HG02885 (cell line): ENCODE measurements around the gene SHB.

Experiments used
- ATAC-seq: cut with Tn5 transposase; IDR thresholded peaks from one replicate; pipeline ENCODE4 v1.9.1; 2021; ENCODE audit warnings: mild to moderate bottlenecking; ENCODE audit not compliant: unreplicated experiment, poor library complexity

SHB gene

DNA sequence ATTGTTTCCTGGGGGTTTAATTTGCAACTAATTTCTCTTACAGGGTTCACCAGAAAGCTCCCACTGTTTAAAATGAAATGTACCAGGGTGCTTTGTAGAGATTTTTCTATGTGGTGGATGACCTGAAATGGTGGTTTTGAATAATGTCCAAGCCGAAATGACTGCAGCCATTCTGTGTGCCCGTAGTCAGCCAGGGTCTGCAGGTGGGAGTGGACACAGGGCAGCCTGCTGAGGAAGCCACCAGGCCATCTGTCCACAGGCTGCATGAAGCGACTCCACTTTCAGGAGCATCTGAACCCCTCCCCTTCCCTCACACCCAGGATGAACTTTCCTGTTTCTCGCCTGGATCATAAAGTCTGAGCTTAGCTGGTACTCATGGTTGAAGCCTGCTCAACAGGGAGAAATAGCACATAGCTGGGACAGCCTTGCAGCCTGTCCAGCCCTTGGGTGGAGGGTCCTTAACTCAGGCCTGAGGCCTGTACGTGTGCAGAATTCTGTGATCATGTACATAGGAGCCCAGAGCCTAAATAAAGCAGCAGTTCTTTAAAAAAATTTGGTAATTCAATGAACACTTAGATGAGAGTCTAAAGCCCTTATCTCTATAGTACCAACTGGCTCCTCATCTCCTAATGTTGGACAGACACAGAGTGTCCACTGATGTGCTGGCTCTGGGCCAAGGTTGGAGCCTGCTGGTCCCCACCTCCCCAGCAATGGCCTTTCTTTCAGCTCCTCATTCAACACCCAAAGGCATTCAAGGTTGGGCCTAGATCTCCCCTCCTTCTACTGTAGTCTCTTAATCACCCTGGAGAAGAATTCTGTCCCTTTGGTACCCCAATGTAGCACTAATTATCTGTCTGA lies 72.8 kb downstream of the SHB start:
- no peak for ATAC-seq

DNA sequence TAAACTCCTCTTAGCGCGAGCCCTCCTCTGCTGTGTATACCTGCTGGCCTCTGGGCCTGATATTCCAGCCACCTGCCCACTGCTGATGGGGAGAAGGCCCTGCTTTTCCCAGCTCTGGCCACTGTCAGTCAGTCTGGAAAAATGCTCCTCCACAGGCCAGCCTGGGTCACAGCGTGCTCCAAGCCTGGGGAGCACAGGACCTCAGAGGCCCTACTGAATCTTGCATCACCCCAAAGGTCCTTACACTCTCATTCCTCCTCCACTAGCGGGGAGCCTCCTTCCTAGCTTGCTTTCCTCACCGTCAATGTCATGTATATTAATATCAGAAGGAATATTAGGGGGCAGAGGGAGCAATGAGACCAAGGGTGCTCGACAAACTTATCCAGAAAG lies 73.7 kb downstream of the SHB start:
- ATAC-seq: no peak

DNA sequence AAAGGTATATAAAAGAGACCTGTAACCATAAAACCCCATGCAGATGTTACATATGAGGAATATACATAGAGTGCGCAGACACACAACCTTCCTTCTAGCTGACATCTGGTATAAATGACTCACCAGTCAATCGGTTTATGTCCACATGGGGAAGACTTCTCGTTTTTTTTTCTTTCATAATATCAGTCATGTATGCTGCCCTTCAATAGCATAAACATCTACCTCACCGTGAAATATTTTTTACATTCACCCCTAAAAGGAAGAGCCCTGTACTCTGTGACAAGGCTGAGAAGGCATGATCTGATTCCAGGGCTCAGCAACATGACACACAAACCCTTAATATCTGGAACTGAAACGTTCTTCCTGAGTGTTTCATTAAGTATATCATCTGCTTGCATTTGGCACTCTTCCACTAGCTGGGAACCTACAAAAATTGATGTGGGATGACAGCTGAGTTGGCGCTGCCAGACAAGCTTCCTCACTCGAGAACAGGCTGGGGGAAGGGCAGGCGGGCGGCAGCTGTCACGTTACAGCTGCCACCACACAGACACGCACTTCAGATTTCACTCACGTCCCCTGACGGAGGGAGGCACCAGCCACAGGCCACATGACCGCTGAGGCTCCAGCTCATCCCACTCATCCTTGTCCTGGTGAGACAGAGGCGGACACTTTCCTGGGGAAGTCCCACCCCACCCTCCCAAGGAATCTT lies 74.2 kb downstream of the SHB start:
- ATAC-seq: peak; percentile 80

DNA sequence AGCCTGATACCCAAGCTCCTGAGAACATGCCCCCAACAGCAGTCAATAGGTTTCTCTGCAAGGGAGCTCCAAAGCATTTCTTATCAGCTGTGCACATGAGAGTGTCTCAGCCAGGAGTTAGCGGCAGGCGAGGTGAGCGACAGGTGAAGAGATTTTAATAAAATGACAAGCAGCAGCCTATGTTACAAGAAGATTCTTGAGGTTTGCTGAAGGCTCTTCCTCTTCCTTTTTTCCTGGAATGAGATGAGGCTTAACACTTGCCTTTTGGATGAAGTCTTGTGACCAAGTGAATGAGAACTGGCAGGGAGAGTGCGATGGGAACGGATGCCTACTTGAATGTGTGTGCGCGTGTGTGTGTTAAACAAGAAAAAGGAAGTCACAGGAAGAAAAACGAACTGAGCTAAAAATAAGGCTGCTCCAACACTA lies 76.1 kb downstream of the SHB start:
- no peak for ATAC-seq

DNA sequence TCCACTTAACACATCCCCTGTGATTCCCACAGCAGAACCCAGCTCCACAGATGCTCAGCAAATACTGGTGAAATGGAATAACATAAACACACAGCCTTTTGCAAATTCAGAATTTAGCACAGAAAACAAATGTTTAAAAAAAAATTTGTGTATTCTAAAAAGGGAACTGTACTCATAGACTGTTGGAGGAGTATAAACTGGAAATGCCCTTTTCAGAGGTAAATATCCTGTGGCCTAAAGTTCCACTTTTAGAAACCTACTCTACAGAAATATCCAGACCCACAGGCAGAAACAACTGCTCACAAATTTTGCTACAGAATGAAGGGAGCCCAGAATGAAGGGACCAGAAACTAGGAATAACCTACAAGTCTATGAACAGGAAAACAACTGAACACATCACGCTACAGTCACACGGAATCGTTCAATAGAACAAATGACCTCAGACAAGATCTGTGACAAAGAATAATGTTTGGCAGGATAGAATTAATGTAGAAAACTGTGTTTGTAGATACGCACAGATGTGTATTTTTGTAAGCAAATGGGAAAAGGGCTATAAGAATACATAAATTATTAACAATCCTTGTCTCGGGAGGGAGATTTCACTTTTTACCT lies 78.5 kb downstream of the SHB start:
- no peak for ATAC-seq

DNA sequence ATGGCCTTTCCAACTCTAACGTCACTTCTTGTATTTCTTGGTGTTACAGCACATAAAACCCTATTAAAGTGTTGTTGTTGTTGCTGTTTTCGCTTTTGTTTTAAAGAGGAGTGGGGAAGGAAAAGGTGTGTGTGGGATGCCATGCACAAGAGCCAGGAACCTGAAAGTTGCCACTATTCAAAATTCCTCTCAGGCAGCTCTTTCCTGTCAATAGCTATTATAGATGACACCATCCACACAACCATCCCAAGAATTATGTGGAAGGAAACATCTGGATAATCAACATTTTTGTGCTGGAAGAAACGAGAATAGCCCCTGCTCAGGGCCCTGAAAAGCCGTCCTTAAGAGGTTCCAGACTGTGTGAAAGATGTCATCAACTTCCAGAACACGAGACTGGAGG lies 79.3 kb downstream of the SHB start:
- no peak for ATAC-seq

DNA sequence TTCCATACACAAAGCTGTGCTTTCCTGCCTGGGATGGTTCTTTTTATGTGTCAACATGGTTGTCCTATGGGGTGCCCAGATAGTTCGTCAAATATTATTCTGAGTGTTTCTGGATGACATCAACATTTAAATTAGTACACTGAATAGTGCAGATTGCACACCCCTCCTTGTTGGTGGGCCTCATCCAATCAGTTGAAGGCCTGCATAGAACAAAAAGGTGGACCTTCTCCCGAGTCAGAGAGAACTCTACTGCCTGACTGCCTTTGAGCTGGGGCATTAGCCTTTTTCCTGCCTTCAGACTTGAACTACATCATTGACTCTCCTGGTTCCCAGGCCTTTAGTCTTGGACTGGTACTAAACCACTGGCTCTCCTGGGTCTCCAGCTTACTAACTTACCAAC lies 80.4 kb downstream of the SHB start:
- no peak for ATAC-seq

DNA sequence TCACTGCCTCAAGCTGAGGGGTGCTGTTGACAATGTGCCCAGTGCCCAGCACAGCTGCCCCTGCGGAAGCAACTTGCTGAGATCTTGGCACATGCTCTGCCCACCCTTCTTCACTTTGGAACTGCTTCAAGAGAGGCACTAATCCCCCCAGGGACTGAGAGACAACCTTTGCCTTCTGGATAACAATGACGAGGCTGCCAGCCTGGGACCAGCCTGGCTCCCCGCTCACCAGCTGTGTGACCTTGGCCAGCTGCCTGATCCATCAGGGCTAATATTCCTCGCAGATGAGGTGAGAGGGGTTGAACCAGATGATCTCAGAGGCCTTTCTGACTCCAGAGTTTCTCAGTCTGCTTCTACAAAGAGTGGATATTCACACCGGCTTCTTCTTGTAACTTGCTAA lies 81.0 kb downstream of the SHB start:
- ATAC-seq: no peak

DNA sequence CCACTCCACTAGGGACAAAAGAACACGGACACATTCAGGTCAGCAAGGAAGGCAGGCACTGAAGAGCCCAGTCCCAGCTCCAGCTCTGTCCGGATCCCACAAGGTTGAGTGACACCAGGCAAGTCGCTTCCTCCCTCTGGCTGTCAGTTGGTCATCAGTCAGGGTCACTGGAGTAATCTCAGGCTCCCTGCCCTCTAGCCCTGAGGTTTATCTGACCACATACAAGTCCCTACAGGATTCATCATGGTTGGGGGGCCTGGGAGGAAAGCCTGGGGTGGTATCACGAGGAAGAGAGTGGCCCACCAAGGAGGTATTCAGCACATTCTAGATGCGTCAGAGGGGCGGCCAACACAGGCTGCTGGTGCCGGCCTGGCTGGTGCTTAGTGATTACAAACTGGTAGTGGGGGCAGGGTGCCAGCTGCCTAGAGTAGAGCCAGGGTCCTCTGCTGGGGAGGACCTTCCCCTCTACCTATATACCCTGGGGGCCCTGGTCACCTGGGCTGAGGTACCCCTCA lies 81.5 kb downstream of the SHB start:
- ATAC-seq: no peak

DNA sequence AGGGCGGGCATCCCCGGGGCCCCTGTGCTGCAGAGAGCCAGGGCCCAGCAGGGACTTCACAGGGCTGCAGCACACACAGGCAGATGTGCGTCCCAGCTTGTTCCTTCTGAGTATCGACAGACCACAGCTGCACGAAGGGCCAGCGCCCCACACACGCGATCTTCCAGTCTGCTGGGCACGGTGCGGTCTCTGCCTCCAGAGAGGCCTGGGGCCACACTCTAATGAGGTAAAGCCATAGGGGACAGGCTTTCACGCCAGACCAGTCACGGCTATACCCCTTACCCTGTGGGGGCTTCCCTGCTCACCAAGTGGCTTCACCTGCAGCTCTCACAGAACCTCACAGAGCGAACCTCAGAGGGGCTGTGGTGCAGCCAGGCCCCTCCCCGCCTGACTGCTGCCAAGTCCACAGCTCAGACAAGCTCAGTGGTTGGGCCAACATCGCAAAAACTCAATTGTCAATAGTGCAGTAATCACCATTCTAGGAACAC lies 82.2 kb downstream of the SHB start:
- no peak for ATAC-seq

DNA sequence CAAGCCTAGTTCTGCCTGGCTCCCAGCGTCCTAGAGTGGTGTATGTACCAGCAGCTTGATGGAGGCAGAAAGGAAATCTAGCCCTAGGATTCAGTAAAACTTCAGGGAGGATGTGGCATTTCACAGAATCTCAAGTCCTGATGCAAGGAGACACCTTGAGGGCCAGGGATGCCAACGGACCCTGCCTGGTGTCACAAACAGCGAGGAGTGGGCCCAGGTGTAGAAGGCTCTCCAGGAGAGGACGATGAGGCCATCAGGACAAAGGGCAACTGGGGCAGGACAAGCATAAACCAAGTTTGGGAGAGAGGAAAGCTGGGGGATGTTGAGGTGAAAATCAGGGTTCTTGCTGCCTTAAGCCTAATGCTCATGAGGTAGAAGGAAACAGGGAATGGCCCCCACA lies 83.0 kb downstream of the SHB start:
- ATAC-seq: no peak

DNA sequence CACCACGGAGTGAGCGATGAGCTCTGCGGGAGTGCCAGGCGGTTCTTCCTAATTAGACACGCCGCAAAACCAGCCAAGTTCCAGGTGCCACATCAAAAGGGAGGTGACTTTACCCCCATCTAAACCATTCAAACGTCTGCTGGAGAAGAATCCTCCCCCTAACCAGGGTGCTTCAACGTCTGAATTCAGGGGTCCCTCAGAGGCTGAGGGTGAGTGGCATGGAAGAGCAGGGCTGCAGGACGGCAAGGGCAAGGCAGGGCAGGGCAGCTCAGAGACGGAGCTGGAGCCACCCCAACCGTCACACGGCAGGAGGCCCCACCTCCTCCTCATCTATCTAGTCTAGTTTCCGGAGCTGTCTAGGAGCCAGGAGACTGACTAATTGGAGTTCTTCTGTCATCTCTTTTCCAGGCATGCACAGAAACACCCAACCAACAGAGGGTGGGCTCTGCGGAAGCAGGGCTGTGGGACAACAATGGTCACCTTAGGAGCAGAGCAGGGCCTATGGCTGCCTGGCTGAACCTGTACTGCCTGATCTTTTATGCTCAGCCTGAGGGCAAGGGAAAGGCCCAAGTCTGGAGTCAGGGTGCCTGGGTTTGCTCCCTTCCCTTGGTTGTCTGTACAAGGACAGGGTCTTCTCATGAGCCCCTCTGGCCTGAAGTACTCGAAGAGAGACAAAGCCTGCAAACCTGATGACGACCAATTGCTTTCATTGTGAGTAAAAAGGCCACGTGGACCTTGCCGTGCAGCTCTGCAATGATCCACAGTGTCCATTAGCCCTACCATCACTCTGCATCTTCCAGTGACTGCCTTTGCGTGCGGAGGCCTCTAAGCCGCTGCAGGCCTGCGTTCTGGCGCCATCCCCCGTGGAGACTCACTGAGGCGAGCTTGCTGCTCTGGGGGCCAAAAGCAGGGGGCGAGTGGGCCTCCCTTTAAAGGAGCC lies 84.1 kb downstream of the SHB start:
- no peak for ATAC-seq

DNA sequence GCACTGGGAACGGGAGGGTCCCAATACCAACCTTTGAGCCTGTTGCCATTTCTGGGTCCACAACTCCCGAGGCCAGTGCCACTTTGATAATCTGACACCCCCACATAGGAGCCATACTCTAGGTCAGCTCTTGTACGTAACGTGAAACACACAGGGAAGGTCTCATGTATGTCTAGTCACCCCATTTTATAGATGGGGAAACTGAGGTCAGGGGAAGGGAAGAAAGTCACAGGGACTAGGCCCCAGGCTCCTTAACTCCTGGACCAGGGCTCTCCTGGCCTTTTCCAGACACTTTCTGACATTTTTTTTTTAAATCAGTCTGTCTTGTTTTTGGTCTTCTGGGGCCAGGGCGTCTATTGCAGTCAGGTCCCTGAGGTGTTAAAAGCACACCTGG lies 84.8 kb downstream of the SHB start:
- ATAC-seq: no peak

DNA sequence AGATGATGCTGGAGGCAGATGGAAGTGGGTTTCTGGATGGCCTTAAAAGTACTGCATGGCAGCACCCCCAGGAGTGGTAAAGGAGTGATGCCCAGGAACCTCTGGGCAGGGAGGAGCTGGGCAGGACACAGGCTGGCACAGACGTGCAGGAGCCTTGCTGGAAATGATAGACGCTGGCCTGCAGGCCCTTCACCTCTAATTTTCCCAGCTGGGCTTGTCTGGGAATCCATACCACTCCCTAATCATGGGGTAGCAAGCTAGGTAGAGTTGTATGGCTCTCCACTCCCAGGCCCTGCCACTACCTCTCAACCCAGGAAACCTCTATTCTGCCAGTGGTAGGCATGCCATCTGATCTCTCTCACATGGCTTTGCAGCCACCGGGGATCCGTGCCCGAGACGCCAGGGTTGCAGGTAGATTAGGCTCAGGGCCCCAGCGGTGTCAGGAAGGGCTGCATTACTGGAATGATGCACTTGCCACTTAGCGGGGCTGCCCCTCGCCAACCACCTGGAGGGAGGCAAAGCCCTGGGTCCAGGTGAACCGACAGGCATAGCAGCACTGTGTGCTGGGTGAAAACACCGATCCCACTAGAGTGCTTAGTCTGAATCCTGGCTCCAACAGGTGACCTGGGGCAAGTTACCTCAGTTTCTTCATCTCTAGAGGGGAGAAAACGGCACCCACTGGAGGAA lies 85.5 kb downstream of the SHB start:
- ATAC-seq: no peak

DNA sequence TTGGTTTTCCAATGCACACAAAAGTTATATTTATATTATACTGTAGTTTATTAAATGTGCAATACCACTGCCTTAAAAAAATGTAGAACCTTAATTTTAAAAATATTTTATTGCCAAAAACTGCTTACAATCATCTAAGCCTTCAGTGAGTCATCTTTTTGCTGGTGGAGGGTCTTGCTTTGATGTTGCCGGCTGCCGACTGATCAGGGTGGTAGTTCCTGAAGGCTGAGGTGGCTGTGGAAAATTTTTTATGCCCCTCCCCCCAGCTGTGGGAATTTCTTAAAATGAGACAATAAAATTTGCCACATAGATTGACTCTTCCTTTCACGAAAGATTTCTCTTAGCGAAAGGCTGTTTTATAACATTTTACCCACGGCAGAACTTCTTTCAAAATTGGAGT lies 89.2 kb downstream of the SHB start:
- no peak for ATAC-seq

DNA sequence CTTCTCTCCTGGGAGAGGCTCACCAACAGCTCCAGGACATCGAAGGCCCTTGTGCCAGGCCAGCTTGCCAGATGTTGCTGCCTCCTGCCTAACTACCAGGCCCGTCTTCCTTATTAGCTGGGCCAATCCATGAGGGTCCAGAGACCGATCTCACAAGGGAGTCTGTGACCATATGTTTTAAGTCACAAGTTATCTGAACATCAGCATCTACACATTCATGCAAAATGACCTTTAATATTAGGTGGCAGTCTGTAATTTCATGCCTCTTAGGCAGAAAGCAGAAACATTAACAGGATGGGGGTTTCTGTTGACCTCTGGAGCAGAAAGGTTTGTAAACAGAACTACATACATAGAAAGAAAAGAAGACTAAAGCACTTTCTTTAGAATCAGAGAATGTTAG lies 90.0 kb downstream of the SHB start:
- no peak for ATAC-seq

DNA sequence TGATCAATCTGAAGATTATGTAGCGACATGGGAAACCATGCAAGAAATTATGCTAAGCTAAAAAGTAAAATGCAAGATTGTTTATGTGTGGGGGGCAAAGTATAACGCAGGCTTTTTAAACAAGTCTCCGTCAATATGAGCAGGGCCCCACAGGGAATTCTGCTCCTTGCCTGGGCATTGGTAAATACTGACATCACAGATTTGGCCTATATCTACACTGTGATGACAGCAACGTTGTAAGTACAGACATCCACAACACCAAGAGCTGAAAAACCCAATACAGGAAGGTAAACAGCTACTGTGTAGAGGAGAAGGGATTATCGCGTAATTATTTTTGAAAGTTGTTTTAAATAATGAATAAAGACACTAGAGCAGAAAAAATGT lies 90.6 kb downstream of the SHB start:
- ATAC-seq: no peak

DNA sequence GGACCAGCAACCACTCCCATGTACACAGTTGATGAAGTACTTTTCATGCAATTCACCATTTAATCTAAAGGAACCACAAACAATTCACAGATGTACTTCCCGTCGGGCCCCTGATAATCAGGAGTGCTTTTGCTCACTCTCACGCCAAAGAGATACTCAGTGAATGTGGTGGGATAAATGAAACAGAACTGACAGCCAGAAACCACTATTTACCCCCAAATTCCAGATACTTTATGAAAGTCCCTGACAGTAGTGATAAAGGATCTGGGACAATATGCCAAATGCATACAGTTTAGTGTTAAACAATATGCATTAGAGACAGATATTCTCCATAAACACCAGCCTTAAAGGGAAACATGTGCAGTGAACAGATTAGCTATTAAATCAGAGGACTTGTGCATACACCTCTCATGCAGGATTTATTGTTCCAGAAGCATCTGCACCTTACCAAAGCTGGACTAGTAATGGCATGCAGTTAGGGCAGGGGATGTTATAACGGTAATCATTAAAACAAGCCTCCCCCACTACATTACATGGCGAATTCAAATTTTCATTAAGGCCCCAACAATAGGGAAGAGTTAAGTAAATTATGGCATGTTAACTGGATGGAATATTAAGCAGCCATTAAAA lies 91.1 kb downstream of the SHB start:
- ATAC-seq: no peak
